HepG2 (cell line): Measurements from ENCODE around the gene SLFN13. TPM values are rescaled to one million over a fixed set of nuclear protein-coding genes. Genes with fewer than 3 reads are reported as not detected.
"Not testable (repeated sequence)": the region's sequence is repeated elsewhere in the genome, so short reads cannot be mapped to it uniquely, and the experiment has no call there.

Source experiments
- ATAC-seq: fragments of 200-7000 bp; cut with Tn5 transposase; 3 replicates; pipeline ENCODE4 v1.9.1; 2020; ENCODE audit warnings: mild to moderate bottlenecking, moderate library complexity
- BruUV-seq: library from RNA; stranded (reverse); fragments of 400-500 nt; replicated peaks from 2 replicates; lab custom pipeline; 2021; lab: Mats Ljungman, UMichigan
- CTCF ChIA-PET: fragments of 300-600 bp; formaldehyde crosslinking; extraction: SDS; loops from one replicate; lab custom pipeline; 2021; ENCODE audit warnings: low total read pairs, inconsistent platforms, low intra/inter-chr PET ratio; lab: Yijun Ruan, JAX
- POLR2A ChIA-PET: fragments of 350-600 bp; sonication (Branson Sonifier 250); formaldehyde crosslinking; loops from one replicate; lab custom pipeline; 2020; ENCODE audit warnings: antibody characterized with exemption, inconsistent platforms; lab: Yijun Ruan, JAX
- DNase-seq: peaks from one replicate; pipeline ENCODE4 v3.0.0-alpha.2; 2015; ENCODE audit warnings: low spot score
- FAIRE-seq: peaks from 3 replicates; lab custom pipeline; 2011; peaks lifted over from hg19 to GRCh38; lab: Jason Lieb, UNC
- H2AFZ ChIP-seq: one replicate; pipeline ENCODE4 v1.6.1; 2011; ENCODE audit warnings: low read length, inconsistent platforms
- H3K27ac ChIP-seq: fragments of 300-600 bp; 3 replicates; pipeline ENCODE4 v1.8.0; 2011; ENCODE audit warnings: mixed run types, mild to moderate bottlenecking, mixed read lengths, low read length, inconsistent platforms; ENCODE audit not compliant: insufficient read depth; ENCODE audit errors: extremely low read length
- H3K27me3 ChIP-seq, 2 experiments: fragments of 200-600 bp in 1 of 2; 2 replicates in 1 of 2; 3 replicates in 1 of 2; pipeline versions ENCODE4 v1.6.0 to v1.8.0; 2011; ENCODE audit warnings: low read length in 2 of 2, mild to moderate bottlenecking in 2 of 2, moderate library complexity in 2 of 2, inconsistent platforms in 1 of 2; ENCODE audit not compliant: insufficient read depth in 2 of 2, control insufficient read depth in 1 of 2
- H3K36me3 ChIP-seq, 2 experiments: fragments of 200-600 bp in 1 of 2; replicated peaks in 1 of 2; 2 replicates in 1 of 2; 3 replicates in 1 of 2; pipeline versions ENCODE4 v1.5.1 to v1.8.0; 2011; ENCODE audit warnings: low read length in 2 of 2, inconsistent platforms in 1 of 2; ENCODE audit not compliant: insufficient read depth in 2 of 2, control insufficient read depth in 1 of 2
- H3K4me1 ChIP-seq: 2 replicates; pipeline ENCODE4 v1.5.1; 2012; ENCODE audit warnings: low read length, inconsistent platforms; ENCODE audit not compliant: insufficient read depth
- H3K4me2 ChIP-seq: 2 replicates; pipeline ENCODE4 v1.6.0; 2011; ENCODE audit warnings: low read depth, low read length, inconsistent platforms
- H3K4me3 ChIP-seq, 3 experiments: fragments of 200-600 bp in 1 of 3; sonication (generic), shearing (Covaris generic) in 1 of 3; replicated peaks in 1 of 3; 2 replicates each; pipeline ENCODE4 v1.5.1; 2011 to 2016; ENCODE audit warnings: low read length in 3 of 3, inconsistent platforms in 2 of 3, low read depth in 2 of 3, mild to moderate bottlenecking in 2 of 3, control low read depth in 1 of 3, mixed read lengths in 1 of 3; ENCODE audit not compliant: insufficient read depth in 1 of 3
- H3K79me2 ChIP-seq: one replicate; pipeline ENCODE4 v1.6.1; 2011; ENCODE audit warnings: low read length, inconsistent platforms; ENCODE audit not compliant: insufficient read depth
- H3K9ac ChIP-seq: 2 replicates; pipeline ENCODE4 v1.6.0; 2011; ENCODE audit warnings: mild to moderate bottlenecking, low read depth, low read length, inconsistent platforms; ENCODE audit not compliant: insufficient read depth
- H3K9me3 ChIP-seq: 2 replicates; pipeline ENCODE4 v1.5.1; 2012; ENCODE audit warnings: mild to moderate bottlenecking, low read length
- H4K20me1 ChIP-seq: 2 replicates; pipeline ENCODE4 v1.6.0; 2011; ENCODE audit warnings: inconsistent platforms, mild to moderate bottlenecking, low read length, moderate library complexity; ENCODE audit not compliant: insufficient read depth
- ATF7 ChIP-seq, 2 experiments: fragments of 450-650 bp in 1 of 2; sonication (generic) in 1 of 2; formaldehyde crosslinking in 1 of 2; IDR thresholded peaks; 2 replicates each; pipeline versions ENCODE4 v1.4.0 to v1.6.1; 2016 to 2020; ENCODE audit warnings: antibody characterized with exemption in 1 of 2, mild to moderate bottlenecking in 1 of 2, missing genetic modification reagents in 1 of 2
- CCAR2 ChIP-seq: fragments of 200-400 bp; formaldehyde crosslinking; optimal IDR thresholded peaks from 2 replicates; pipeline ENCODE3; 2018; ENCODE audit warnings: low read depth, mild to moderate bottlenecking, low read length, moderate library complexity
- HOXA5 ChIP-seq: sonication (generic); formaldehyde crosslinking; IDR thresholded peaks from 2 replicates; pipeline ENCODE4 v1.4.0; 2020; ENCODE audit warnings: missing genetic modification reagents
- MTA3 ChIP-seq: sonication (generic); formaldehyde crosslinking; IDR thresholded peaks from 2 replicates; pipeline ENCODE4 v1.4.0; 2020; ENCODE audit warnings: missing genetic modification reagents
- PCBP2 ChIP-seq: fragments of 200-400 bp; formaldehyde crosslinking; optimal IDR thresholded peaks from 2 replicates; pipeline ENCODE3; 2018; ENCODE audit warnings: low read length, low read depth; ENCODE audit not compliant: poor library complexity, severe bottlenecking
- RNF2 ChIP-seq: fragments of 450-650 bp; conservative IDR thresholded peaks from 2 replicates; pipeline ENCODE4 v1.6.1; 2016; ENCODE audit warnings: low read depth
- SMAD3 ChIP-seq: sonication (generic); formaldehyde crosslinking; IDR thresholded peaks from 2 replicates; pipeline ENCODE4 v1.4.0; 2020; ENCODE audit warnings: missing genetic modification reagents
- WIZ ChIP-seq: sonication (generic); formaldehyde crosslinking; IDR thresholded peaks from 2 replicates; pipeline ENCODE4 v1.5.1; 2020; ENCODE audit warnings: mild to moderate bottlenecking, missing genetic modification reagents
- ZNF251 ChIP-seq: sonication (generic); formaldehyde crosslinking; IDR thresholded peaks from 2 replicates; pipeline ENCODE4 v1.9.0; 2021; ENCODE audit warnings: mild to moderate bottlenecking, missing genetic modification reagents
- ZNF510 ChIP-seq: sonication (generic); formaldehyde crosslinking; IDR thresholded peaks from 2 replicates; pipeline ENCODE4 v1.4.0; 2020; ENCODE audit warnings: low read depth, mild to moderate bottlenecking, missing genetic modification reagents
- ZNF564 ChIP-seq: sonication (generic); formaldehyde crosslinking; IDR thresholded peaks from 2 replicates; pipeline ENCODE4 v1.8.1; 2023; ENCODE audit warnings: mild to moderate bottlenecking, missing genetic modification reagents
- ZNF709 ChIP-seq: sonication (generic); formaldehyde crosslinking; IDR thresholded peaks from 2 replicates; pipeline ENCODE4 v1.5.0; 2020; ENCODE audit warnings: mild to moderate bottlenecking, missing genetic modification reagents
- WGBS: methylation state at CpG from one replicate; pipeline ENCODE4 v1.1.6; 2017; ENCODE audit warnings: low lambda C conversion rate; 5-methylcytosine and 5-hydroxymethylcytosine counted together
- in situ Hi-C: cut with HindIII; loops from 2 replicates; pipeline ENCODE4 v1.10.0; 2017; ENCODE audit warnings: low pct_unique_long_range_greater_than_20kb; ENCODE audit not compliant: extremely low pct_ligation_motif_present
- intact Hi-C: fragments of 100-400 bp; cut with micrococcal nuclease; formaldehyde crosslinking; loops from one replicate; pipeline ENCODE4 v1.10.0; 2022; ENCODE audit not compliant: unreplicated experiment
- polyA plus RNA-seq, 8 experiments: library from polyadenylated mRNA; depleted of rRNA in 3 of 8; stranded (reverse) in 7 of 8; unstranded in 1 of 8; fragments of >200 nt; fragmentation: Illumina TruSeq in 4 of 8; extraction: Trizol in 4 of 8; gene quantifications; 2 replicates each; pipeline versions ENCODE4 v1.2.1 to v1.2.3, GENCODE V29; 2011 to 2016; ENCODE audit warnings: low read depth in 4 of 8, missing spikeins in 1 of 8, mixed read lengths in 1 of 8; ENCODE audit not compliant: insufficient read depth in 1 of 8
- total RNA-seq, 5 experiments: library from RNA; depleted of rRNA; stranded (reverse); fragments of >200 nt; fragmentation: Illumina TruSeq; extraction: Trizol; gene quantifications; 2 replicates each; pipeline ENCODE4 v1.2.3, GENCODE V29; 2016; ENCODE audit warnings: low read depth in 1 of 5
- TF ChIP-seq, protein P1 (sequence below): sonication (generic); formaldehyde crosslinking; IDR thresholded peaks from 2 replicates; pipeline ENCODE4 v1.5.0; 2020; ENCODE audit warnings: missing genetic modification reagents
- TF ChIP-seq, protein P2 (sequence below): sonication (generic); formaldehyde crosslinking; IDR thresholded peaks from 2 replicates; pipeline ENCODE4 v1.4.0; 2020; ENCODE audit warnings: mild to moderate bottlenecking, low read depth, missing genetic modification reagents
- TF ChIP-seq, protein P3 (sequence below): sonication (generic); formaldehyde crosslinking; IDR thresholded peaks from 2 replicates; pipeline ENCODE4 v1.4.0; 2020; ENCODE audit warnings: missing genetic modification reagents

Gene SLFN13
- total and polyA plus RNA-seq, 2 of the 13 experiments (the other 11 are each of a cell fraction or from before 2014, with no cell fraction given): 0.18 TPM; not detected in 1

DNA sequence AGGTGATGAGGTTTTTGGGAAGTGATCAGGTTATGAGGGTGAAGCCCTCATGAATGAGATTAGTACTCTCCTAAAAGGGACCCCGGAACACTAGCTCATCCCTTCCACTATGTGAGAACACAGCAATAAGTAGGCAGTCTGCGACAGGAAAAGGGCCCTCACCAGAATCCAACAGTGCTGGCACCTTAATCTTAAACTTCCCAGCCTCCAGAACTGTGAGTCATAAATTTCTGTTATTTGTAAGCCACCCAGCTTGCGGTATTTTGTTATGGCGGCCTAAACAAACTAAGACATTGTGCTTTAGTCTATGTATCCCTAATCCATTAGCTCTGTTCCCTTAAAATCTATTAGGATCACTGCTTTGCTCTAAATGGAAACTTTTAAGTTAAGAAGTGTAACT is 24.8 kb downstream of the SLFN13 start:
- H3K27me3 ChIP-seq: peaks cover 0 to 7% of the 10 kb centered on the region in 2 experiments; a peak in 1 of 5 replicates
- WGBS: 33% methylated on average over 4 of the region's 4 CpGs
- no peak overlapping the region for H3K4me2 ChIP-seq
- FAIRE-seq: no peak
- intact Hi-C loops (no loop called here), in situ Hi-C loops (no loop called here)
- ChIA-PET POLR2A (no interaction called here), CTCF (no interaction called here)
- H4K20me1 ChIP-seq: no peaks in the 10 kb centered on the region
- H3K9ac ChIP-seq: no peak overlapping the region
- DNase-seq: no peak
- TF ChIP-seq WIZ (CRISPR knock-in tag) (no peak), ZNF564 (CRISPR knock-in tag) (no peak), SMAD3 (CRISPR knock-in tag) (no peak), PCBP2 (no peak), RNF2 (no peak), ZNF709 (no peak), HOXA5 (CRISPR knock-in tag) (no peak), MTA3 (CRISPR knock-in tag) (no peak), CCAR2 (no peak), ZNF510 (no peak), ATF7 (IDR thresholded peaks at IDR 0.05) (no peak), ATF7 (CRISPR knock-in tag; IDR thresholded peaks at IDR 0.05) (no peak), ZNF251 (CRISPR knock-in tag) (no peak)
- TF ChIP-seq, protein P1, sequence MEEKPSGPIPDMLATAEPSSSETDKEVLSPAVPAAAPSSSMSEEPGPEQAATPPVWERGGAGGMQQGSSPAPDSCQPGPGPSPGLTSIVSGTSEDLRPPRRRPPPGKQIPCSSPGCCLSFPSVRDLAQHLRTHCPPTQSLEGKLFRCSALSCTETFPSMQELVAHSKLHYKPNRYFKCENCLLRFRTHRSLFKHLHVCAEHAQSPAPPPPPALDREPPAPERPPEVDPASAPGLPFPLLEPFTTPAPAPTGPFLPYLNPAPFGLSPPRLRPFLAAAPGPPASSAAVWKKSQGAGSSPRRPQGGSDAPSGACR (CRISPR knock-in tag): no peak
- TF ChIP-seq, protein P2, sequence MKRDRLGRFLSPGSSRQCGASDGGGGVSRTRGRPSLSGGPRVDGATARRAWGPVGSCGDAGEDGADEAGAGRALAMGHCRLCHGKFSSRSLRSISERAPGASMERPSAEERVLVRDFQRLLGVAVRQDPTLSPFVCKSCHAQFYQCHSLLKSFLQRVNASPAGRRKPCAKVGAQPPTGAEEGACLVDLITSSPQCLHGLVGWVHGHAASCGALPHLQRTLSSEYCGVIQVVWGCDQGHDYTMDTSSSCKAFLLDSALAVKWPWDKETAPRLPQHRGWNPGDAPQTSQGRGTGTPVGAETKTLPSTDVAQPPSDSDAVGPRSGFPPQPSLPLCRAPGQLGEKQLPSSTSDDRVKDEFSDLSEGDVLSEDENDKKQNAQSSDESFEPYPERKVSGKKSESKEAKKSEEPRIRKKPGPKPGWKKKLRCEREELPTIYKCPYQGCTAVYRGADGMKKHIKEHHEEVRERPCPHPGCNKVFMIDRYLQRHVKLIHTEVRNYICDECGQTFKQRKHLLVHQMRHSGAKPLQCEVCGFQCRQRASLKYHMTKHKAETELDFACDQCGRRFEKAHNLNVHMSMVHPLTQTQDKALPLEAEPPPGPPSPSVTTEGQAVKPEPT (CRISPR knock-in tag): no peak
- TF ChIP-seq, protein P3, sequence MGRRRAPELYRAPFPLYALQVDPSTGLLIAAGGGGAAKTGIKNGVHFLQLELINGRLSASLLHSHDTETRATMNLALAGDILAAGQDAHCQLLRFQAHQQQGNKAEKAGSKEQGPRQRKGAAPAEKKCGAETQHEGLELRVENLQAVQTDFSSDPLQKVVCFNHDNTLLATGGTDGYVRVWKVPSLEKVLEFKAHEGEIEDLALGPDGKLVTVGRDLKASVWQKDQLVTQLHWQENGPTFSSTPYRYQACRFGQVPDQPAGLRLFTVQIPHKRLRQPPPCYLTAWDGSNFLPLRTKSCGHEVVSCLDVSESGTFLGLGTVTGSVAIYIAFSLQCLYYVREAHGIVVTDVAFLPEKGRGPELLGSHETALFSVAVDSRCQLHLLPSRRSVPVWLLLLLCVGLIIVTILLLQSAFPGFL (CRISPR knock-in tag): no peak
- no peaks in the 10 kb centered on the region for H3K79me2 ChIP-seq
- ATAC-seq: no peak
- no peak overlapping the region for H3K4me3 ChIP-seq
- H3K4me1 ChIP-seq: no peaks in the 10 kb centered on the region
- BruUV-seq: no TSS peak
- no peak overlapping the region for H3K27ac ChIP-seq
- no peaks in the 10 kb centered on the region for H3K36me3 ChIP-seq
- H3K9me3 ChIP-seq: no peaks in the 10 kb centered on the region
- H2AFZ ChIP-seq: no peak overlapping the region

DNA sequence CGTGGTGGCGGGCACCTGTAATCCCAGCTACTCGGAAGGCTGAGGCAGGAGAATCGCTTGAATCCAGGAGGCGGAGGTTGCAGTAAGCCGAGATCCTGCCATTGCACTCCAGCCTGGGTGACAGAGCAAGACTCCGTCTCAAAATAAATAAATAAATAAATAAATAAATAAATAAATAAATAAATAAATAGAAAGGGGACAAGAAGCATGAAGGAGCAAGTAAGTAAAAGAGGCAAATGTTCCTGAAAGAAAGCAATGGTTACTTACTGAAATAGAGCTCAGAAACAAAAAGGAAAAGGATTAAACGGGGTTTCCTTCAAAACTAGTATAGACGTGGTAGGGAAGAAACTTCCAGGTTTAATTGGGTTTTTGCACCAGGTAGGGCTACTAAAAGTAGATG is 27.5 kb downstream of the SLFN13 start:
- DNase-seq, H3K4me3 ChIP-seq, H3K27ac ChIP-seq, in situ Hi-C loops, POLR2A ChIA-PET, FAIRE-seq, H3K9me3 ChIP-seq, H3K79me2 ChIP-seq, intact Hi-C loops, H3K9ac ChIP-seq, H2AFZ ChIP-seq, ATAC-seq, BruUV-seq, H3K27me3 ChIP-seq, H3K36me3 ChIP-seq, H3K4me1 ChIP-seq, CTCF ChIA-PET, H3K4me2 ChIP-seq, H4K20me1 ChIP-seq: not testable (repeated sequence)
- 65% methylated on average over 9 of the region's 9 CpGs for WGBS
